Activated effector memory CD4-positive, alpha-beta T cell treated with anti-CD3 and anti-CD28 coated beads, Interleukin-2, amount 50 U/mL, for 16 hours (primary cell): Measurements from ENCODE around the gene TMEM132D.
"Not testable (repeated sequence)": the region's sequence is repeated elsewhere in the genome, so short reads cannot be mapped to it uniquely, and the experiment has no call there.

Experiments
- DNase-seq: peaks from one replicate; pipeline ENCODE4 v3.0.0-alpha.2; 2020

TMEM132D gene

DNA sequence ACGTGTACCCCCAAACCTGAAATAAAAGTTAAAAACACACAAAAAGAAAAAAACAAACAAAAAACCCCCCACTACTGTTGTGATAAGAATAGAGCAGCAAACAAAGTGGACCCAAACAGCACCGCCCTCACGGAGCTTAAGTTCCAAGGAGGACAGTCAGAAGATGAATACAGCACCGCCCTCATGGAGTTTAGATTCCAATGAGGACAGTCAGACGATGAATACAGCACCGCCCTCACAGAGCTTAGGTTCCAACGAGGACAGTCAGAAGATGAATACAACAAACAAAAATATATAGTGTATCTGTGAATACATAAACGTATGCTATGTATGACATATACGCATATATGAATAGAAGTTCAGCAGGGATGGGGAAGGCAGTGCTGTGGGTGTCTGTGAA is 696.7 kb downstream of the TMEM132D start:
- DNase-seq, result no peak

DNA sequence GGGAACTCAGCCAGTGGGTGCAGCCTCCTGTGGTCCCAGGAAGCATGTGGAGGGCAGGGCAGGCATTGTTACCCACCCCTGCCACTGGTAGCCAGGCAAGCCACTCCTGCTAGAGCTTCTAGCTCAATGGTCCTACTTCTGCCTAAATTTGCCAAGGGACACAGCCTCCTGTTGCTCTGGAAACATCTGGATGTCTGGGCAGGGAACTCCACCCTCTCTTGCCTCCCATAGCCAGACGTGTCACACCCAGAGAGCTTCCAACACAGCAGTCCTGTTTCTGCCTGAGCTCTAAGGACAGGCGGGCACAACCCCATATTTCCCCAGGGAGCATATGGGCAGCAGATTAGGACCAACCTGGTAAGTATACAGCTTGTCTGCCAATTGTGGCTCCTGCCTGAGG is 700.4 kb downstream of the TMEM132D start:
- DNase-seq, result no peak

DNA sequence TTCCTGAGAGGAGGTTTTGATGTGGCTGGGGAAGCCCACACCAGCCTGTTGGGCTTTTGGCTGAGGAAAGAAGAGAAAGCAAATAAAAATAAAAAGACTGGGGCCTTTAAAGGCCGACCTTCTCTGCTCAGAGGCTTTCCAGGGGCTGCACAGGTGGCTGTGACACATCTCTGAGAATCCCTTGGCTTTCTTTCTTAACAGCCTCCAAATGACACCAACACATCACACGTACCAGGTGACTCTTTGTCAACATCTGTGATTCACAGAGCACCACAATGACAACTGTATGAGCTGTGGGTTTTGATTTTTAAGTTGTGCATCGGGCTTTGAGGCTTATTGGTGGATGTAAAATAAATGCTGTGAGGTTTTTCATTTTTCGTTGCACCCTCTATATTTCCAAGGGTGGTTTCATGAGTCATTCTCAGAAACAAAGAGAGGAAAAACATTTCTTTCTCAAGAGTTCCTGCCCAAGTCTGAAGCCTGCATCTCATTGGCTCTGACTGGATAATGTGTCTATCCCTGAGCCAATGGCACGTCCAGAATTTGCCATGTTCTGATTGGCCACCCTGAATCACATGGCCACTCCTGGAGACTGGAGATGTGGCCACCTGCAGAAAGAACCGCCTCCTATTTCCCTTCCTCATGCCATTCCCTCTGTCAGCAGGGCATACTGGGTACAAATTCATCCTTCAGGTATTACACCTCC is 701.6 kb downstream of the TMEM132D start:
- DNase-seq, result no peak

DNA sequence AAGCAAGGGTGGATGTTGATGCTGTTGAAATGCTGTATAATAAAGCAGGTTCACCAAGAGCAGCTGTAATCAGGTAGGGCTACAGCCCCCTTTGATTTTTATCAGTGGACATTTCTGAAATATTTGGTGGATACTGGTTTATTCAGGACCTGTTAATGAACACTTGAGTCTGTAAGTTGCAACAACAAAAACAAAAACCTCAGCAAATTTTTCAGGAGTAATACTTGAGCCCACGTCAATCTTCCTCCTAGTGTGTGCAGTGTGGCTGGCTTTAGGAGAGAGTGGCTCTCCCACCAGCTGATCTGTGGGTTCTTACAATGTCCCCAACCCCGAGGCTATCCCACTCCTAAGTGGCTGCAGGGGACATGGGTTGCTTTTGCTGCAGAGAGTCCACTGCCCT is 702.8 kb downstream of the TMEM132D start:
- DNase-seq, result no peak

DNA sequence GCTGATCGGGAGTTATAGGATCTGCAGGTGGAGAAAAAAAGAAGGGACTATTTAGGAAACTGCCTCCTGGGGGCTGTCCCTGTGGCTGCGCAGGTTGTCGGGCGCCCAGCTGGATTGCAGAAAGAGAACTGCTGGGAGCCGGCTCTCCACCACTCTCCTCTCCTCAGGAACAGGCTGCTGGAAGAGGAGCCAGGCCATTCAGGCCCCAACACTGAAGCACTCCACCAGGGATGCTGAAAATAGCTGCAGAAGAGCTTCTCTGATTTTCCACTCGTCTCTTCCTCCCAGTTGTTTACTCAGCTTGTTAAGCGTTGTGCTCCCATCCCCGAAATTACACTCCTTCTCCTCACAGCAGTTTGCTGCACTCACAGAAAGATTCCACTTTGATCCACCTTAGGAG is 703.2 kb downstream of the TMEM132D start:
- DNase-seq, result no peak

DNA sequence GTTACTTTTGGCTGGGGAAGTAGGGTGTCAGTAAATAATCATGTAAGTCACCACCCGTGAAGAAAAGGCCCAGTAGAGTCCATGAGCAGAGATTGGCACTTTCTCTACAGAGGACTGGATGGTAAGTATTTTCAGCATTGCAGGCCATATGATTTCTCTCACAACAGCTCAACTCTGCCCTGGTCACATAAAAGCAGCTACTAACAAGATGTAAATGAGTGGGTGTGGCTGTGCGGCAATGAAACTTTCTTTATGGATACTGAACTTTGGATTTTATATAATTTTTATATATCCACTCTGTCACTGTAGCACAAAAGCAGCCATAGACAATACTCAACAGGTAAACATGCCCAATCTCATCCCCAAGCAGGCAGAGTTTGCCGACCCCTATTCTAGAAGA is 706.9 kb downstream of the TMEM132D start:
- no peak for DNase-seq

DNA sequence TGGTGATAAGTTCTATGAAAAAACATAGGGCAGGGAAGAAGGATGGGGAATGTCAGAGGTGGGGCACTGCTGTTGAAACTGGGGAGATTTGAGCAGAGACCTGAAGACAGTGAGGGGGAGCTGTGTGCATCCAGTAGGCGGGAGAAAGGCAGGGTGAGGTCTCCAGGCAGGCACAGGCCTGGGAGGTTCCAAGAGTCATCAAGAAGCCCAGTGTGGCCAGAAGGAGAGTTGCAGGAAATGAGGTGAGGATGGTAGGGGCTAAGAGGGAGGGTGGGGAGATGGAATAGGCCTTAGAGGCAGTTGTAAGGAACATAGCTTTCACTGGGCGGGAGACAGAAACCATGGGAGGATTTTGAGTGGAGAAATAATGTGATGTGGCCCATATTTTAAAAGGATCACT is 708.7 kb downstream of the TMEM132D start:
- no peak for DNase-seq

DNA sequence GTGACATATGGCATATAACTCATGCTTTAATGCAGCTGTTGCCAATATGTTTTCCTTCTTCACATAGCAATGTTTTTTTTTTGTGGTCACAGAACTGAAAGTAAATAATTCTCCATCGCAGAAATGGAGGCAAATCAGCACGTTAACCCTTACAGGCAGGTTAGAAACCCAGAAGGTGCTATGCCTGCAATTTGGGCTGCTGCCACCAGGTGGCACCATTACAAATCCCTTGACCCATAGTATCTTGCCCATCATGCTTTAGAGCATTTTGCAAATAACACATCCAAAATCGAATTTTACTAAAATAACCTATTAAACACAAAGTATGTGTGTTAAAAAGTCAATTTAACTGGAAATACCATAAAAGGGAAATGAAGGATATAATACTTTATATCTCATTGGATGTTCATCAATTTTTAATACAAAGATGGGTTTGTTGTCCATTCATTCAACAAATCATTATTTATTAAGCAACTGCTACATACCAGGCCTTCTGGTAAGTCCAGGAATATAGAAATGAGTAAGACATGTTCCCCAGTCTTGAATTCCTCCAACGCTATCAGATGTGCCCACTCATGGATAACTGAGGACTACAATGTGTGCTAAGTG is 710.5 kb downstream of the TMEM132D start:
- DNase-seq, result no peak

DNA sequence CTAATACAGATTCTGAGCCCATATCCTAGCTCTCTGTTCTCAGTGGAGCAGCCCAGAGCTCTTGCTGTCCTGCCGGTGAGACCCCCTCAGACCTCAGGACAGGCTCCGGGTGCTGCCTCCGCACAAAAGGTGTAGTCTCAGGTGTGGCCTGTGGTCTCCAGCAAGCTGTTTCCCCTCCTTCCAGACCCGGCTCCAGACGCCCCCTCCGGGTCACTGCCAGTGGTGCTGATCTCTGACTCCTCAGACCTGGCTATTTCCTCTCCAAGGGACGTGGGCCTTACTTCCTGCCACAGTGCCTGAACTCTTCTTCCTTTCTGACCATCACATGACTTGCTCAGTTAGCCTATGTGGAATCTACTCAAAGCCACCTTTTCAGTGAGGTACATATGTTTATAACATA is 713.0 kb downstream of the TMEM132D start:
- no peak for DNase-seq

DNA sequence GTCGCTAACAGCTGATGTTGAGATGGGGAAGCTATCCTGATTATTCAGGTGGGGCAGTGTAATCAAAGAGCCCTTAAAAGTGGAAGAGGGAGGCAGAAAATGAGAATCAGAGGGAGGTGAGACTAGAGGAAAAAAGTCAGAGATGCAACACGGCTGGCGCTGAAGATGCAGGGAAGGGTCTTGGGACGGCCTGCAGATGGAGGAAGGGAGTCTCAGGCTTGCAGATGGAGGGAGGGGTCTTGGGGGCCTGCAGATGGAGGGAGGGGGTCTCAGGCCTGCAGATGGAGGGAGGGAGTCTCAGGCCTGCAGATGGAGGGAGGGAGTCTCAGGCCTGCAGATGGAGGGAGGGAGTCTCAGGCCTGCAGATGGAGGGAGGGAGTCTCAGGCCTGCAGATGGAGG is 713.9 kb downstream of the TMEM132D start:
- DNase-seq, result not testable (repeated sequence)

DNA sequence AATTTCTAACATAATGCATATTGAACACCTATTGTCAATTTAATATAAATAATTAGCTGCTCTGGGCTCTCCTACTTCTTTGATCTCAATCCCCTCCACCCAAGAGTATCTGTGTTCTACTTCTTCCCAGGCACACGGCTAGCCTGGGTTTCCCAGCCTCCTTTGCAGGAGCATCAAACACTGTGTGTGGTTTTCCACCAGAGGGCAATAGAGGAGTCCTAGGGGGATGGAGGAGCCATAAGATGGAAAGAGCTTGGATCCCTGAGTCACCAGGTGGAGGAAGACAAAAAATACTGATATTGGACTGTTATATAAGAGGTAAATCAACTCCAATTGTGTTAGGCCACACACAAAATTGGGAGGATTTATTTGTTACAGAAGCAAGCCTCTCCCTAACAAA is 716.9 kb downstream of the TMEM132D start:
- no peak for DNase-seq

DNA sequence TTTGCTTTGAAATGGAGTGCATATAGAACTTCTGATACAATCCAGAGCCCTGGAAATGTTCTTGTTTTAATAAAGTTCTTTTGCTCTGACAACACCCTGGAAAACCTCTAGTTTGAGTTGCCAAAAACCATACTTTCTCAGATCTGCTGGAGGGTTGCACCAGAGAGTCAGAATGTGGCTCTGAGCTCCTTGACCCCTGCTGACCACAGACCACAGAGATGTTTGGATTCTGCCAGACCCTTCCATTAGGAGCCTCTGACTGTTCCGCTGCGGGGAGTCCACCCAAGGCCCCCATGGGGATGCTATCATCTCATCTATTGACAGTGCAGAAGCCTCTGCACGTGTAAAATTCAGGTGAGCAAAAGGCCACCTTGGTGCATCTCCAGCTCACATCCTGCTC is 718.0 kb downstream of the TMEM132D start:
- no peak for DNase-seq

DNA sequence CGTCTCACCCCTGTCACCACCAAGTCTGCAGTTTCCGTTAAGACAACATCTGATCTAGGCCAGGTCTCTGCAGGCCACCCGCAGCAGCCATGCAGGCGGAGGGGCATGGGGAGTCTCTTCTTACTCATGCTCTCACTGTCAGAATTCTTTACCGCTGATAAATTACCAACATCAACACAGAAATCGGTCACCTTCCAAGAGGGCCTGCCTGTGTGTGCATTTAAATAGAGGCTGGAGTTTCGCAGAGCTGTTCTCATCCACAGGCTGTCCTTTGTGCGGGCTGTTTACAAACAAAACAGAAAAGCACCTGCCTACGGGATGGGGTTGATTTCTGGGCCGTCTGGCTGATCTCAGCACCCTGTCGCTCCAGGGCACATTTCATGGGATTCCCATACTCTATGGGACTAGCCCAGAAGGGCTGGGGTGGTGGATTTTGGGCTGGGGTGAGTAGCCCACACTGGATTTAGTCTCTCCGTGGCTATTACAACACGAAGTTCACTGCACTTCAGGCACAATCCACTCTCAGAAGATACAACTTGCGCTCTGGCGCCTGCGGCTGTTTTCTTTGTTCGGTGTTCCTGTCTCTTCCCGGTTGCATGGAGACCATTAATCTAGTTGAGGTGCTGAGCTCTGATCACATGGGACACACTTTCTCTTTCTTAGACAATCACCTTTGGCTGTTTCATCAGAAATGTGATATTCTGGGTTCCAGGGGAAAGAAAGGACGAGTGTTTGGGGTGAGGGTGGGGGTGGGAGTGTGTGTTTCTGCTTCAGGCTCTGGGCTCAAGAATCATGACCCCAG is 719.5 kb downstream of the TMEM132D start:
- no peak for DNase-seq

DNA sequence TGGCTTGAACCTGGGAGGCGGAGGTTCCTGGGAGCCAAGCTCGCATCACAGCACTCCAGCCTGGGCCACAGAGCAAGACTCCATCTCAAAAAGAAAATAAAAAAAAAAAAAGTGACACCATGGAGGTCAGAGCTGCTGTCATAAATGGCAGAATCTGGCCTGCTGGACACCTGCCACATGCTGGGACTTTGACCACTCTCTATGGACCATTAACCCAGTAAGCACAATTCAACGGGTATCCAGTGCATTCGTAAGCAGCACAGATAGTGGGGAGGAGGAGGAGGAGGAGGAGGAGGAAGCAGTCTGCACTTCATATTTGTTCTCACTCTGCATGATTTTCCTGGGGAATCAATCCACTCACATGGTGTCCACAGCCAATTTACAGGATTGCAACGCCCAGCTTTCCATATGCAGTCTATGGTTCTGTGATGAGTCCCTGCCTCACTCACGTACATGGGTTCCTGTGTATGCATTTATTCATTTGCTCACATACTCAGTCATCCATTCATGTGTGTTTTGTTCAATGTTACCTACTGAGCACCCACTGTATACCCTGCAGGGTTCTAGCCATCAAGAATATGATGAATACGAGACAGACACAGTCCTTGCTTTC is 723.8 kb downstream of the TMEM132D start:
- no peak for DNase-seq

DNA sequence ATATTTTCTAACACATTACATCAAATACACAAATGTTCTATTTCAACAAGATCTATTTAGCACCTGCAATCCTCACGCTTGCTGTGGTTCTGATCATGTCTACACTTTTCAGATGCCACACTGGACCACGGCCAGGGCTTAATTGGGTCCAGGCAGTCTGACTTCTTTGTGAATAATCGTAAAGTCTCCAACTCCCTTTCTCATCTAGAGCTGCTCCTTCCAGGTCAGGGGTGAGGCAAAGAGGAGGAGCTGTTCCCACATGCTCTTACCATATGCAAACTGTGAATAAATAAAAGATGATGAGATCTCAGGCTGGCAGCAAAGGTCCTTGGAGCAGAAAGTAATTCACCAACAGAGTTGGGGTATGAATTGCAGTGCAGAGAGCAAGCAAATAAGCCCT is 733.9 kb downstream of the TMEM132D start:
- DNase-seq, result no peak

DNA sequence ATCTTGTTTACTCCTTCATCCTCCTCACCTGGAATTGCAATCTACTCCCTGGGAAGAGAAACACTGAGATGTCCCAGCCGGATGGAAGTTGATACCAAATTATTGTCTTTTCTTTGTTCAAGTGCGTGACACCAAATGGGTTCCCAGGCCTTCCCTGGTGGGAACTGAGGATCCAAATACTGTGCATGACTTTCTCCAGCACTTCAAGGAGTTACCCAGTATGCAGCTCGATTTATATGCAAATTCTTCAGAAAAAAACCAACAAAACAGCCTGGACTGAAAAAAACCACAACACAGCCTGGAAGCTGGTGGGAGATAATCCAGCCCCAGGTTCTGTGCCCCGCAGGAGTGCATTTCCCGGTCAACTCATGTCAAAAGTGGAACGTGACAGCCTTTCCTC is 740.0 kb downstream of the TMEM132D start:
- DNase-seq, result no peak

DNA sequence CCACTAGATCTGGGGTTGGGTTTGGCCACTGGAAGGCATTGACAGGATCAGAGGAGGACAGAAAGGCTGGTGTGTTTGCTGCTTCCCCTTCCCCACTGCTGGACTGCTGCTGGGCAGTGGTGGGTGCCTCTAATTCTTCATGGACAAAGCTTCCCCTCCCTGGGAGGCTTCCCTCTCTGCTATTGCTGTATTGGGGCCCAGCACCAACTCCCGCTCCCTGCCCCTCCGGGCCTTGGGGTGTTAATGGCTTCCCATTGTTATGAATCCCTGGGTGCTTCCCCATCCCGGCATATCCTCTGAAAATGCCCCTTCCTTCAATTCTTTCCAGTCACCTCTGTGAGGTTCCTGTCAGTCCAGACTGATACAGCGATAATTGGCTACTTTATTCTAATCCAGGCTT is 740.4 kb downstream of the TMEM132D start:
- no peak for DNase-seq

DNA sequence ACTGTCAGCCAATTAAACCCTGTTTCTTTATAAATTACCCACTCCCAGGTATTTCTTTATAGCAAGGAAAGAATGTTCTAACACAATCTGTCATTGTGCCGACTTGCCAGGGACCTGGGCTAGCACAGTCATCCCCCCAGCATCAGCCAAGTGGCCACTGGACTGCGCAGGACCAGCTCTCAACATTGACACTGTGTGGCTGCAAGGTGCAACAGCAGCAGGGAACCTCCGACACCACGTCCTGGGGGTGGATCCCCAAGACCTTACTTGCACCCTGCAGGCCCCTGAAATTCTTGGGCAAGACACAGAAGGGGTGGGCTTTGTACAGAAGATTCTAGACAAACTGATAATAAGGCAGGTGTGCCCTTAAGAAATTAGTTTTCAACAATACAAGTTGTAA is 741.0 kb downstream of the TMEM132D start:
- DNase-seq, result no peak

DNA sequence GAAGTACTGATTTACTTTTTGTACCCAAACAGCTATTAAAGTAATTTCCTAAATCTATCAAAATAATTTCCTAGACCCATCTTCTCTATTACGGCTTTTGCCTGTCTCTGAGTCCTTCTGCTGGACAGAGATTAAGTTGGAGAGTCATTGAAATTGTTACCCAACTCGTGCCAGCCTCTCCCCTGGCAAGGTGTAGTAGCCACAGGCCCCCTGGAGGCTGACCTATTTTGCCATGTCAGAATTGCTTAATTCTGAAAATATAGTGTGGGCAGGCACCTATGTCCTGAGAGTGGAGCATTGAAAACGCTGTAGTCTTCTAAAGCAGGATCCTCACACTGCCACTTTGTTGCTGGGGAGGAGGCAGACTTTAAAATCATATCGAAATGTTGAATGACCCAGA is 742.3 kb downstream of the TMEM132D start:
- DNase-seq, result no peak

DNA sequence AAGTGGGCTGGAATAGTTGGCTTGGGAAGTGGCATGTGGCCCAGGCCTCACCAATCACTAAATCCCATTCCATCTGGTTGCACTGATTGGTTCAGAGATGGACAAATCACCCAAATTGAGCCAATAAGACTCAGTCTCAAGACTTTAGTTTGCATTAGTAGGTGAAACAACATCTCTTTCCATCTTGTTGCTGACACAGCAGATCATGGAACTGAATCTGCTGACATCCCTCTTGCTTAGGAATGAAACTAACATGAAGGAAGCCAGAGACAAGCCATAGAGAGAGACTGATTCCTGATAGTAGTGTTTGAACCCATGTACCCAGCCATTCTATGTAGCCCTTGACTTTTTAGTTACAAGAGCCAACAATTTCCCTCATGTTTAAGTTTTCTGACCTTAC is 743.5 kb downstream of the TMEM132D start:
- no peak for DNase-seq

DNA sequence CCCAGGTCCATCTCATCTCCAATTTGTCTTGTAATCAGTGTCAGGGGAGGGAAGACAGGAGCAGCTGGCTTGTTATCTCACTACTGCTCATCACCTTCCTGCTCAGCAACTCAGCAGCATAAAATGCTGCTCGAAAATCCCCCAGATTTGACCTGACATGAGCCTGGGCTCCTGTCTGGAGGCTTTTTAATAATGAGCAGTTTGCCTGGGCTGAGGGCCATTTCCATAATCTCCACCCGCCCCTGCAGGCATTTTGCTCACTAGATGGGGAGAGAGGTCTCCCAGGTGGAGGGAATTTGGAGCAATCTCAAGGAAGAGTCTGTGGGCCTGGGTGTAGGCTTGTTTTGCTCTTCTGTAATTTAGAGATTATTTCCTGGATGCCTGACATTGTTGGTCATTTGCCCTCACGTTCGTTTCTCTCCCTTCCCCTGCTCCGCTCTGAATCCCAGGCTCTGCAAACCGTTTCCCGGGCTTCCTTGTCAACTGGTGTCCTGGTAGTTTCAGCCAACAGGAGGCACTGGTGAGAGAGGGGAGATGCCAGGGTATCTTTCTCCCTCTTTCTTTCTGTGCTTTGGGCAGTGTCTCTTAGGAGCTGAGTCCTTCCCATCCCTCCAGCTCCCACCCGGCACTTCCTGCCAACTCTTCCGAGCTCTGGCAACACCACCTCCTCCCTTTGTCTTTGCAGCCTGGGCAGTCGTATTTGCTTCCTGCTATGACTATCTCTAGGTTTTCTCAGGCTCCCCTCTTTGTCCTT is 751.3 kb downstream of the TMEM132D start:
- DNase-seq, result no peak

DNA sequence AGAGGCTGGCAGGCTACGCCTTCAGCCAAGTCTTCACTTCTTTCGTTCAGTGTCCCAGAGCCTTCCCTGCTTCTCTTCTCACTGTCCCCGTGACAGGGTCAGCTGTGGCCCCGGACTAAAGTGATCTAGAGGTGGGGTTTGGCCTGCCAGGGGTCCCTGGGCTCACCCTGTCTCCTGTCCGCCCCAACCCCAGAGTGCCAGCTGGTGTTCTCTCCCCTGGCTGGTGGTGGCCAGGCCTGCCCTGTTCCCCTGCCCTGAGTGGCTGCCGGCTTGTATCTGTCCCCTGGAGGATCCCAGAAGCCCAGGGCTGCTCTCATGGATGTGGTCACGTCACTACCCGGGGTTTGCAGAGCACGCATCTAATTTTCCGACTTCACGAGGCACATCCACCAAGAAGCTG is 753.1 kb downstream of the TMEM132D start:
- DNase-seq, result no peak

DNA sequence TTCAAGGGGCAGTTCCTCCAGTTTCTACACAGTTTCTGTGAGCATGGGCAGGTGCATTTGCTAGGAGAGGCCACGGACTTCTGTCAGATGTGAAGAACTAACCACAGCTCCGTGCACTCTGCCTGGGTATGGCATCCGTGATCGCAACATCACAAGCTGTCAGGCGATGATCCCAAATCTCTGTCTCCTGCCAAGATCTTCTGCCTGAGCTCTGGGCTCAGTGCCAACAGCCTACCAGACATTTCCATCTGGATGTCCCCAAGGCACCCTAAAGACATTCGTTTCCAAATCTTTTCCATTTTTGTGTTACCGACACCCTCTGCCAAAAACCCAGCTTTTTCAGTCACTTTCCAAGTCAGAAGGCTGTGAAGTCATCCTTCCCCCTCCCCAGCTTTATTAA is 758.4 kb downstream of the TMEM132D start:
- DNase-seq, result no peak
